K562 (cell line): ENCODE measurements around the gene NBEAL2. TPM values are rescaled to one million over a fixed set of nuclear protein-coding genes. Genes with fewer than 3 reads are reported as not detected.

Experiments
- ARID2 ChIP-seq: fragments of 450-650 bp; IDR thresholded peaks from 2 replicates; pipeline ENCODE4 v1.6.1; 2017; ENCODE audit warnings: antibody characterized with exemption, mild to moderate bottlenecking
- CBX5 ChIP-seq: IDR thresholded peaks from 2 replicates; pipeline ENCODE4 v1.6.1; 2014; ENCODE audit warnings: low read depth, borderline replicate concordance
- CGGBP1 ChIP-seq: fragments of 250-450 bp; sonication (Bioruptor Pico); IDR thresholded peaks from 2 replicates; pipeline ENCODE4 v1.9.0; 2021; ENCODE audit warnings: mild to moderate bottlenecking
- CREM ChIP-seq: IDR thresholded peaks from 2 replicates; pipeline ENCODE4 v1.6.1; 2014; ENCODE audit warnings: antibody characterized with exemption, low read depth
- ETS1 ChIP-seq: conservative IDR thresholded peaks from 2 replicates; pipeline ENCODE4 v1.6.1; 2011; ENCODE audit warnings: low read depth, mild to moderate bottlenecking, low read length; ENCODE audit not compliant: control insufficient read depth
- FOXP1 ChIP-seq: sonication (generic); formaldehyde crosslinking; IDR thresholded peaks from 2 replicates; pipeline ENCODE4 v1.8.0; 2022; ENCODE audit warnings: mild to moderate bottlenecking, missing genetic modification reagents
- MED1 ChIP-seq: sonication (generic); formaldehyde crosslinking; IDR thresholded peaks from 2 replicates; pipeline ENCODE4 v1.8.1; 2023; ENCODE audit warnings: missing genetic modification reagents, borderline replicate concordance
- NCOA6 ChIP-seq: fragments of 450-650 bp; IDR thresholded peaks from 2 replicates; pipeline ENCODE4 v1.6.1; 2017; ENCODE audit warnings: mild to moderate bottlenecking
- PTRF ChIP-seq: fragments of 450-650 bp; IDR thresholded peaks from 2 replicates; pipeline ENCODE4 v1.6.1; 2016; ENCODE audit warnings: mild to moderate bottlenecking, missing genetic modification characterization, missing compliant biosample characterization
- SETDB1 ChIP-seq: IDR thresholded peaks from one replicate; pipeline ENCODE4 v1.6.1; 2012; ENCODE audit warnings: low read length, control low read depth, inconsistent platforms
- SIX5 ChIP-seq, 2 experiments: IDR thresholded peaks; 2 replicates each; pipeline ENCODE4 v1.6.1; 2011; ENCODE audit warnings: low read length in 2 of 2, borderline replicate concordance in 1 of 2, low read depth in 1 of 2, mild to moderate bottlenecking in 1 of 2, moderate library complexity in 1 of 2; ENCODE audit not compliant: insufficient read depth in 1 of 2
- SMARCA5 ChIP-seq: fragments of 450-650 bp; IDR thresholded peaks from 2 replicates; pipeline ENCODE4 v1.6.1; 2016
- SMARCC2 ChIP-seq: fragments of 450-650 bp; IDR thresholded peaks from 2 replicates; pipeline ENCODE4 v1.6.1; 2017; ENCODE audit warnings: antibody characterized with exemption, moderate library complexity, mild to moderate bottlenecking, low read depth
- STAT5B ChIP-seq: fragments of 250-450 bp; sonication (Bioruptor Pico); IDR thresholded peaks from 2 replicates; pipeline ENCODE4 v1.8.0; 2021; ENCODE audit warnings: mild to moderate bottlenecking, inconsistent platforms
- ZFX ChIP-seq: sonication (generic); formaldehyde crosslinking; IDR thresholded peaks from 2 replicates; pipeline ENCODE4 v1.8.0; 2022; ENCODE audit warnings: mild to moderate bottlenecking, missing genetic modification reagents, moderate library complexity
- ZNF280B ChIP-seq: fragments of 250-450 bp; sonication (Bioruptor Pico); IDR thresholded peaks from 2 replicates; pipeline ENCODE4 v1.5.1; 2021; ENCODE audit warnings: mild to moderate bottlenecking
- ZNF316 ChIP-seq: fragments of 450-650 bp; IDR thresholded peaks from 2 replicates; pipeline ENCODE4 v1.6.1; 2016
- ZNF407 ChIP-seq: fragments of 450-650 bp; IDR thresholded peaks from 2 replicates; pipeline ENCODE4 v1.6.1; 2016; ENCODE audit warnings: low read depth
- ZNF764 ChIP-seq: fragments of 250-450 bp; sonication (Bioruptor Pico); IDR thresholded peaks from 2 replicates; pipeline ENCODE4 v1.4.0; 2020; ENCODE audit warnings: low read depth, mild to moderate bottlenecking, moderate library complexity
- polyA plus RNA-seq, 8 experiments: library from polyadenylated mRNA; depleted of rRNA in 4 of 8; stranded (reverse) in 5 of 8; unstranded in 3 of 8; fragments of >200 nt; fragmentation: Nextera tagmentation in 2 of 8; fragmentation: Illumina TruSeq in 1 of 8; extraction: Ambion mirVana in 2 of 8; extraction: Trizol in 1 of 8; gene quantifications; 2 replicates each; pipeline versions ENCODE4 v1.2.1 to v1.2.3, GENCODE V29; 2011 to 2014; ENCODE audit warnings: inconsistent platforms in 1 of 8, missing spikeins in 1 of 8
- total RNA-seq, 7 experiments: library from RNA; depleted of rRNA in 6 of 7; stranded (reverse); fragments of >200 nt in 6 of 7; fragmentation: Illumina TruSeq in 2 of 7; extraction: Trizol in 2 of 7; gene quantifications; 2 replicates each; pipeline versions ENCODE4 v1.2.1 to v1.2.3, GENCODE V29; 2011 to 2021; ENCODE audit warnings: low replicate concordance in 1 of 7

The NBEAL2 gene
- total and polyA plus RNA-seq, 9 of the 15 experiments (the other 6 are each of a cell fraction or from before 2014, with no cell fraction given) = 0.06 to 114 (median 29.6) TPM

GRCh38 chr3:46935168-46935858, 44.2 kb upstream of the NBEAL2 start (continued):
- TF ChIP-seq ZNF407 (no peak), ZFX (CRISPR knock-in tag) (no peak), SMARCC2 (peak; percentile 89), NCOA6 (no peak), CBX5 (no peak), ARID2 (no peak), SIX5 (IDR thresholded peaks at IDR 0.05; ENCODE audit: borderline replicate concordance in 1 of 2, insufficient read depth in 1 of 2, low read depth in 1 of 2, low read length in 2 of 2) (no peak), ZNF316 (no peak), SETDB1 (no peak), SMARCA5 (no peak), ETS1 (no peak), FOXP1 (no peak), ZNF280B (CRISPR knock-in tag) (no peak), PTRF (tag) (no peak), STAT5B (no peak), MED1 (CRISPR knock-in tag) (no peak), CGGBP1 (CRISPR knock-in tag) (no peak), ZNF764 (no peak), CREM (peak; percentile 46; the same call in 1 of the 2 replicates)
